Panc1 (cell line): ENCODE measurements around the gene MGMT. TPM values are rescaled to one million over a fixed set of nuclear protein-coding genes. Genes with fewer than 3 reads are reported as not detected.

Source experiments
- ATAC-seq: fragments of 200-7000 bp; cut with Tn5 transposase; 2 replicates; pipeline ENCODE4 v1.9.1; 2020; ENCODE audit warnings: mild to moderate bottlenecking, moderate library complexity
- BruUV-seq: library from RNA; stranded (reverse); fragments of 400-500 nt; replicated peaks from 2 replicates; lab custom pipeline; 2021; lab: Mats Ljungman, UMichigan
- CTCF ChIA-PET: fragments of 300-600 bp; sonication (Branson Sonifier 250); formaldehyde crosslinking; loops from one replicate; lab custom pipeline; 2022; ENCODE audit warnings: antibody characterized with exemption; lab: Charles Lee
- POLR2A ChIA-PET: fragments of 300-600 bp; sonication (Branson Sonifier 250); formaldehyde crosslinking; loops from one replicate; lab custom pipeline; 2022; ENCODE audit warnings: antibody characterized with exemption; lab: Charles Lee
- DNase-seq: peaks from one replicate; pipeline ENCODE4 v3.0.0-alpha.2; 2010; ENCODE audit warnings: low read depth, low spot score
- H3K27ac ChIP-seq: 2 replicates; pipeline ENCODE4 v1.5.1; 2011; ENCODE audit warnings: mild to moderate bottlenecking, low read length, inconsistent platforms
- H3K27me3 ChIP-seq: fragments of 200-500 bp; sonication (Bioruptor generic); 2 replicates; pipeline ENCODE4 v1.6.0; 2014; ENCODE audit warnings: low read length, inconsistent platforms; ENCODE audit not compliant: control insufficient read depth, insufficient read depth
- H3K36me3 ChIP-seq: fragments of 200-500 bp; sonication (Bioruptor generic); 2 replicates; pipeline ENCODE4 v1.5.1; 2014; ENCODE audit warnings: inconsistent platforms, mild to moderate bottlenecking, low read length, moderate library complexity; ENCODE audit not compliant: control insufficient read depth, insufficient read depth
- H3K4me1 ChIP-seq: 2 replicates; pipeline ENCODE4 v1.5.1; 2011; ENCODE audit warnings: inconsistent platforms, mild to moderate bottlenecking, low read length, moderate library complexity; ENCODE audit not compliant: control insufficient read depth, insufficient read depth
- H3K4me3 ChIP-seq, 2 experiments: 2 replicates each; pipeline ENCODE4 v1.5.1; 2011 to 2012; ENCODE audit warnings: low read depth in 2 of 2, low read length in 2 of 2, mild to moderate bottlenecking in 2 of 2, inconsistent platforms in 1 of 2, moderate library complexity in 1 of 2
- H3K9me3 ChIP-seq: fragments of 200-500 bp; sonication (Bioruptor generic); 2 replicates; pipeline ENCODE4 v1.5.1; 2014; ENCODE audit warnings: low read depth, mild to moderate bottlenecking, inconsistent platforms, low read length, moderate library complexity; ENCODE audit not compliant: control insufficient read depth, insufficient read depth
- POLR2AphosphoS5 ChIP-seq: IDR thresholded peaks from 2 replicates; pipeline ENCODE4 v1.6.1; 2012; ENCODE audit warnings: mild to moderate bottlenecking, low read depth, low read length, moderate library complexity
- SIN3A ChIP-seq: IDR thresholded peaks from 2 replicates; pipeline ENCODE4 v1.6.1; 2012; ENCODE audit warnings: low read depth, mild to moderate bottlenecking, low read length, moderate library complexity, borderline replicate concordance; ENCODE audit not compliant: insufficient read depth
- TCF7L2 ChIP-seq: IDR thresholded peaks from 2 replicates; pipeline ENCODE4 v1.6.1; 2011; ENCODE audit warnings: mild to moderate bottlenecking, low read depth, low read length, inconsistent platforms
- in situ Hi-C: cut with HindIII; loops from 2 replicates; pipeline ENCODE4 v1.10.0; 2016; ENCODE audit warnings: low sequenced_read_pairs, low pct_unique_long_range_greater_than_20kb
- intact Hi-C: fragments of 100-400 bp; cut with micrococcal nuclease; formaldehyde crosslinking; loops from one replicate; pipeline ENCODE4 v1.10.0; 2022; ENCODE audit not compliant: unreplicated experiment
- total RNA-seq: library from RNA; stranded (reverse); gene quantifications from one replicate; pipeline ENCODE4 v1.2.1, GENCODE V29; 2021; ENCODE audit not compliant: unreplicated experiment
- TF ChIP-seq, protein P1 (sequence below), 2 experiments: IDR thresholded peaks; 2 replicates each; pipeline ENCODE4 v1.6.1; 2011 to 2012; ENCODE audit warnings: low read depth in 2 of 2, control low read depth in 1 of 2, low read length in 1 of 2, mild to moderate bottlenecking in 1 of 2, moderate library complexity in 1 of 2; ENCODE audit not compliant: insufficient read depth in 1 of 2
- TF ChIP-seq, protein P2 (sequence below): fragments of 450-650 bp; IDR thresholded peaks from 2 replicates; pipeline ENCODE4 v1.5.1; 2017; ENCODE audit warnings: mild to moderate bottlenecking

Gene MGMT
- total RNA-seq, 1 experiment from 2014 or later, result 27.3 TPM

DNA sequence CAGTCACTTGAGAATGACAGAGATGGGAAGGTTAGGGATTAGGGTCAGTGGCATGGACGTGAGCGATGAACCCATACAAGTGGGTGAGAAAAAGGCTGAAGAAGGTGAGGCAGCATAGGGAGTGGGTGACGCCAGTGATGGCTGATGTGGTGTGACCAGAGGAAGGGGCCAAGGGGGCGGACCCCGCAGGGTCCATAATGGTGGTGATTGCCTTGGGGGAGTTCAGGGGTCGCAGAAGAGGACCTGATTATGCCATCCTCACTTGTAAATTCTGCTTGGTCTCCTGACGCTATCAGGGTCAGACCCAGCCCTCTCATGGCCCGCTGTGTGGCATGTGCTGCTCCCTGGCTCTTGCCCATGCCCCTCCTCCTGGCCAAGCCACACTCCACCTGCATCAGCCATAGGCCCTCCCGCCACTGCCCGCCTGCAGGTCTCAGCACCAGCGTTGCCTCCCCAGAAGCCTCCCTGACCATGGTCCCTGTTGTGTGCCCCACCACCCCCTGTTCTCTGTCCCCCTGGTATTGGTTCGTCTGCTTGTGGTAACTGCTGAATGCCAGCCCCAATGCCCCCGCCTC is 261.3 kb downstream of the MGMT start:
- Histone ChIP-seq H3K9me3 (no peaks in the 10 kb centered on the region), H3K4me3 (no peak overlapping the region), H3K27ac (no peak overlapping the region), H3K27me3 (no peaks in the 10 kb centered on the region), H3K36me3 (no peaks in the 10 kb centered on the region), H3K4me1 (no peaks in the 10 kb centered on the region)
- DNase-seq, result no peak
- TF ChIP-seq, protein P1, sequence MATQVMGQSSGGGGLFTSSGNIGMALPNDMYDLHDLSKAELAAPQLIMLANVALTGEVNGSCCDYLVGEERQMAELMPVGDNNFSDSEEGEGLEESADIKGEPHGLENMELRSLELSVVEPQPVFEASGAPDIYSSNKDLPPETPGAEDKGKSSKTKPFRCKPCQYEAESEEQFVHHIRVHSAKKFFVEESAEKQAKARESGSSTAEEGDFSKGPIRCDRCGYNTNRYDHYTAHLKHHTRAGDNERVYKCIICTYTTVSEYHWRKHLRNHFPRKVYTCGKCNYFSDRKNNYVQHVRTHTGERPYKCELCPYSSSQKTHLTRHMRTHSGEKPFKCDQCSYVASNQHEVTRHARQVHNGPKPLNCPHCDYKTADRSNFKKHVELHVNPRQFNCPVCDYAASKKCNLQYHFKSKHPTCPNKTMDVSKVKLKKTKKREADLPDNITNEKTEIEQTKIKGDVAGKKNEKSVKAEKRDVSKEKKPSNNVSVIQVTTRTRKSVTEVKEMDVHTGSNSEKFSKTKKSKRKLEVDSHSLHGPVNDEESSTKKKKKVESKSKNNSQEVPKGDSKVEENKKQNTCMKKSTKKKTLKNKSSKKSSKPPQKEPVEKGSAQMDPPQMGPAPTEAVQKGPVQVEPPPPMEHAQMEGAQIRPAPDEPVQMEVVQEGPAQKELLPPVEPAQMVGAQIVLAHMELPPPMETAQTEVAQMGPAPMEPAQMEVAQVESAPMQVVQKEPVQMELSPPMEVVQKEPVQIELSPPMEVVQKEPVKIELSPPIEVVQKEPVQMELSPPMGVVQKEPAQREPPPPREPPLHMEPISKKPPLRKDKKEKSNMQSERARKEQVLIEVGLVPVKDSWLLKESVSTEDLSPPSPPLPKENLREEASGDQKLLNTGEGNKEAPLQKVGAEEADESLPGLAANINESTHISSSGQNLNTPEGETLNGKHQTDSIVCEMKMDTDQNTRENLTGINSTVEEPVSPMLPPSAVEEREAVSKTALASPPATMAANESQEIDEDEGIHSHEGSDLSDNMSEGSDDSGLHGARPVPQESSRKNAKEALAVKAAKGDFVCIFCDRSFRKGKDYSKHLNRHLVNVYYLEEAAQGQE (IDR thresholded peaks at IDR 0.05; ENCODE audit: insufficient read depth in 1 of 2, low read depth in 2 of 2, low read length in 1 of 2), result no peak
- TF ChIP-seq SIN3A, result no peak
- POLR2A ChIA-PET, result interaction anchor here (0.7 kb wide), 1 partner anchor 35 kb away, joined by 3 read pairs; no protein-coding TSS in a partner anchor
- CTCF ChIA-PET, result no interaction called here
- no TSS peak for BruUV-seq
- no peak for ATAC-seq
- intact Hi-C loops, result no loop called here
- in situ Hi-C loops, result no loop called here

DNA sequence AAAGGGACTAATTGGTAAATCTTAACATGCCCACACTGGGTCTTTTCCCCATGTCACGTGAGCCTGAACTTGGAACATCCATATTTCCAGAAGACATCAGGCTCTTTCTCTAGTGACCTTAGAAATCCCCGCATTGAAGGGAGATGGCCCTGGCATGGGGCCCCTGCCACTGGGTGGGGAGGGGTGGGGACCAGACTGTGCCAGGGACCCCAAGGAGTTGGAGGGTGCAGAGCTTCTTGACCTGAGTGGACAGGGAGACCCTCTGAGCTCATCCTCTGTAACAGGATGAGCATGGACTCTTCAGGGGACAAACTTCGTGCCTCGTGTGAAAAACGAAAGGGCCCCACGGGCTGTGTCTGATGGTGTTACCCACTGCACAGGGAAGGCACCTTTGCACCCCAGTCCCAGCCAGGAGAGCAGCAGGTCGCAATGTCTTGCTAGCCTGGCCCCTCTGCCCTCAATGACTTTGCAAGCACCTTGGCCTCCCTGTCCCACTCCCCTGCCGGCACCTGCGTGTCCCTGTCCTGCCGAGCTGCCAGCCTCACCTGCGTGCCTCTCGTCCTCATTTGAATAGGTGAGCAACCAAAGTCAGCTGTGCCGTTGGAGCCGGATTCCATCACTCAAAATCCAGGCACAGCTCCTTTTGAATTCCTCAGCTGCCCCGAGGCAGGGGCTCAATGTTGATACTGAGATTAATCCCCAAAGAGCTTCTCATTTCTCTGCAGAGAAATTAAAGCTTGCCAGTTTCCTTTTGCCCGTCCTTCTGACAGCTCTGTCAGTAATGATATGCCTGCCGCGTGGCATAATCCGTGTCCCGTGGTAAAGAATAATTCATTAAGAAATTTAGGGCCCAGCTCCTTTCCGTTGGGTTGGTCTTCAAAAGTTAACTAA is 262.1 kb downstream of the MGMT start:
- intact Hi-C loops, result no loop called here
- DNase-seq (no peak), ATAC-seq (no peak)
- in situ Hi-C loops, result no loop called here
- POLR2A ChIA-PET, result interaction anchor here (0.5 to 0.7 kb wide), 2 partner anchors 34 to 407 kb away, joined by 3 read pairs; partner anchors contain the start of gene GLRX3
- no peaks in the 10 kb centered on the region for H3K4me1 ChIP-seq
- no TSS peak for BruUV-seq
- no peak overlapping the region for H3K4me3 ChIP-seq
- no peaks in the 10 kb centered on the region for H3K27me3 ChIP-seq
- TF ChIP-seq TCF7L2, result no peak
- TF ChIP-seq, protein P1 (IDR thresholded peaks at IDR 0.05; ENCODE audit: insufficient read depth in 1 of 2, low read depth in 2 of 2, low read length in 1 of 2), result no peak
- TF ChIP-seq POLR2AphosphoS5, result no peak
- TF ChIP-seq, protein P2, sequence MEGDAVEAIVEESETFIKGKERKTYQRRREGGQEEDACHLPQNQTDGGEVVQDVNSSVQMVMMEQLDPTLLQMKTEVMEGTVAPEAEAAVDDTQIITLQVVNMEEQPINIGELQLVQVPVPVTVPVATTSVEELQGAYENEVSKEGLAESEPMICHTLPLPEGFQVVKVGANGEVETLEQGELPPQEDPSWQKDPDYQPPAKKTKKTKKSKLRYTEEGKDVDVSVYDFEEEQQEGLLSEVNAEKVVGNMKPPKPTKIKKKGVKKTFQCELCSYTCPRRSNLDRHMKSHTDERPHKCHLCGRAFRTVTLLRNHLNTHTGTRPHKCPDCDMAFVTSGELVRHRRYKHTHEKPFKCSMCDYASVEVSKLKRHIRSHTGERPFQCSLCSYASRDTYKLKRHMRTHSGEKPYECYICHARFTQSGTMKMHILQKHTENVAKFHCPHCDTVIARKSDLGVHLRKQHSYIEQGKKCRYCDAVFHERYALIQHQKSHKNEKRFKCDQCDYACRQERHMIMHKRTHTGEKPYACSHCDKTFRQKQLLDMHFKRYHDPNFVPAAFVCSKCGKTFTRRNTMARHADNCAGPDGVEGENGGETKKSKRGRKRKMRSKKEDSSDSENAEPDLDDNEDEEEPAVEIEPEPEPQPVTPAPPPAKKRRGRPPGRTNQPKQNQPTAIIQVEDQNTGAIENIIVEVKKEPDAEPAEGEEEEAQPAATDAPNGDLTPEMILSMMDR, result no peak
- no peak for TF ChIP-seq SIN3A
- no peaks in the 10 kb centered on the region for H3K9me3 ChIP-seq
- CTCF ChIA-PET, result no interaction called here
- H3K36me3 ChIP-seq, result no peaks in the 10 kb centered on the region
- no peak overlapping the region for H3K27ac ChIP-seq
